Effector CD4-positive, alpha-beta T cell (primary cell): Measurements from ENCODE around the gene PNLDC1.
"Not testable (repeated sequence)": the region's sequence is repeated elsewhere in the genome, so short reads cannot be mapped to it uniquely, and the experiment has no call there.

ENCODE experiments used
- DNase-seq: peaks from one replicate; pipeline ENCODE4 v3.0.0-alpha.2; 2020

PNLDC1 gene

DNA sequence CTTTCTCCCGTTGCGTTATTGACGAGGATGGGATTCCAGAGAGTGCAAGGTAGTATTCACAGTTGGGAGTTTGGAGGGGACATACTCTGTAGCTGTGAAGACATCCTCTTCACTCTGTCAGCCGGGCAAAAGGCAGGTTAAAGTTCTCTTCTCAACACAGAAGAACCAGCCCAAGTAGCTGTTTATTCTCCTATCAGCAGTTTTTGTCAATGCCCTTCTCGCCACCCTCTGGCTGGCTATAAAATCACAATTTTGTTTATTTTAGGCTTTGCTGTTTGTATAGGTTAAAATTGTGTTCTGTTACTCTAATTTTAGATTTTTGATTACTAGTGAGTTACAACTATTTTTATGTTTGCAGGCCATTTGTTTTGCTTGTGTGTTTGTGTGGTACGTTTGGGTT, 52.8 kb downstream of the PNLDC1 start:
- DNase-seq: no peak

DNA sequence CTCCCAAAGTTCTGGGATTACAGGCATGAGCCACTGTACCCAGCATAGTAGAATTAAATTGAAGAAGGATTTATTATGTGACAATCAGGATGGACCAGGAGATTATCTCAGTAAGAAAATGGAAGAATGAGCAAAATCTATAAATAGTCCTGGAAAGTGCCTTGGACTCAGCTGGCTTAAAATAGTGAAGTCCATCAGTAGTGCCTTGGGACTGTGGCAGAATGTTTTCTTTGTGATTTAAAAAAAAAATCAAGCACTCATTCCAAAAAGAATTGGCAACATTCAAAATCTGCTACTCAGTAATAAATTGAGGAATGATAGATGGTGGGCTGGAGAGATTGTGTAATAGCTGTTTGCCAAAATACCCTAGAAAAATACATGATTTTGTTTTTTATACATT, 53.7 kb downstream of the PNLDC1 start:
- no peak for DNase-seq

DNA sequence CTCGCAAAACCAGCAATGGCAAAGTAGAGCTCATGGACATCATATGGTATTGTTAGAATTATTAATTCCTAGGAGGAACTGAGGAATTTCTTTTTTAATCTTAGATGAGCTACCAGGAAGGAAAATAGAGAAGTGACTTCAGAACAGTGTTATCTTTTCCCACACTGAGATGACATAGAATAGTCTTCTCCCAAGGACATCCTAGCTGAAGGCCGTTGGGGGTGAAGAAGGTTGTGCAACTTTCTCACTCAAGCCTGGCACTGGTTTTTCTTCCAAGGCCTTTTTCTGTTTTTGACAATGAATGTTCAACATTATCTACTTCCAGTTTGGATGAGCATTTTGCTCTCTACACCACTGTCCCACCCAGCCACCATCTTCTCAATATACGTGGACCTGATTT, 54.9 kb downstream of the PNLDC1 start:
- no peak for DNase-seq

DNA sequence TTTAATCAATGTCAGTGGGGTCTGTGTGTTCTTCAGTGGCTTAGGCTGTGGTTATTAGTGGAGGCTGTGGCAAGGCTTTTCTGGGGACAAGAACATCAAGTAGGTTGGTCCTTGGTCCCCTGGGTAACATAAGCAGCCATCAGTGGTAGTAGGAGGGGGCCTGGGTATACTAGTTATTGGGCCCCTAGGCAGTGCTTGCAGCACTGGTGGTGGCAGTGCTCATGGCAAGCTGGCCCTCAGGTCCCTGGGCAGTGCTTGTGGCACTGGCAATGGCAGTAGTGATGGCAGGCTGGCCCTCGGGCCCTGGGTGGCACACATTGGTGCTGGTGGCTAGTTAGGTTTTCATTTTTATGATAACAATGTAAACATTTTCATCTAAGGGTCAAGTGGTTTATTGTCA, 58.2 kb downstream of the PNLDC1 start:
- DNase-seq: no peak

DNA sequence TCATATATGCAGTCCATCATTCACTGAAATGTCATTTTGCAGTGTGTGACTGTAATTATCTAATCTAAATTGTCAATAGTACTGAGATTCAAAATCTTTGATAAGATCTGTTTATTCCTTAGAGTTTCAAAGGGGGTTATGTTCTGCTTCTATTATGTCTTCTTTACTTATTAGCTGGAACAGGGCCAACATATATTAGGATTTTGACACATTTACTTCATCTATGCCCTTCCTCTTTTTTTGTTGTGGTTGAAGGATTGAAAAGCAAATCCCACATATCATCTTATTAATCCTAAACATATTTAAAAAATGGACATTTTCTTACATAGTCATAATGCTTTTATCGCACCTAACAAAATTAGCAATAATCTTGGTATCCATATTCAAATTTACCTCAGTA, 60.4 kb downstream of the PNLDC1 start:
- DNase-seq: no peak

DNA sequence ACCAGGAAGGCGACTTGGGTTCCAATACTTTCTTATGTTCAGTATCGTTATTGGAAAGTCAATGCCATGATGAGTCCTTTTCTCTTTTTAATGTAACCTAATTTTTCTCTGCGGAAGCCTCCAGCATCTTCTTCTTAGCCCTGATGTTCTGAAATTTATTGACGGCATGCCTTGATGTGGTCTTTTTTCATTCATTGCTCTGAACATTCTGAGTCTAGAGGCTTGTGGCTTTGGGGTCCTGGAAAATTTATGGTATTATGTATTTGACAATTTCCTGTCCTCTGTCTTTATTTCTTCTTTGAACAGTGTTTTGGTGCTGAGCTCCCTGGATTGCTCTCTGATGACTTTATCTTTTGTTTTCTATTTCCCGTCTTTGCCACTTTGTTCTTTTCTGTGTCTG, 62.0 kb downstream of the PNLDC1 start:
- no peak for DNase-seq

DNA sequence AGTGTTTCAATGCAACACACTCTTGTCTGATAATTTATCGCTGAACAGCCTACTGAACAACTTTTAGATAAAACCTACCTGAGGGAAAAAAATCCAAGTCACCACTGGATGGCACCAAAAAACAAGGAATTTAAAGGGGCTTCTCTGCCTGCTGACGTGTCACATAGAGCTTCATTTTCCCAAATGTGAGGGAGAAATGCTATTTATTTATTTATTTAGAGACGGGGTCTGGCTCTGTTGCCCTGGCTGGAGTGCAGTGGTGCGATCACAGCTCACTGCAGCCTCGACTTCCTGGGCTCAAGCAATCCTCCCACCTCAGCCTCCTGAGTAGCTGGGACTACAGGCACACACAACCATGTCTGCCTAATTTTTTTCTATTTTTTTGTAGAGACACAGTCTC, 63.3 kb downstream of the PNLDC1 start:
- DNase-seq: not testable (repeated sequence)

DNA sequence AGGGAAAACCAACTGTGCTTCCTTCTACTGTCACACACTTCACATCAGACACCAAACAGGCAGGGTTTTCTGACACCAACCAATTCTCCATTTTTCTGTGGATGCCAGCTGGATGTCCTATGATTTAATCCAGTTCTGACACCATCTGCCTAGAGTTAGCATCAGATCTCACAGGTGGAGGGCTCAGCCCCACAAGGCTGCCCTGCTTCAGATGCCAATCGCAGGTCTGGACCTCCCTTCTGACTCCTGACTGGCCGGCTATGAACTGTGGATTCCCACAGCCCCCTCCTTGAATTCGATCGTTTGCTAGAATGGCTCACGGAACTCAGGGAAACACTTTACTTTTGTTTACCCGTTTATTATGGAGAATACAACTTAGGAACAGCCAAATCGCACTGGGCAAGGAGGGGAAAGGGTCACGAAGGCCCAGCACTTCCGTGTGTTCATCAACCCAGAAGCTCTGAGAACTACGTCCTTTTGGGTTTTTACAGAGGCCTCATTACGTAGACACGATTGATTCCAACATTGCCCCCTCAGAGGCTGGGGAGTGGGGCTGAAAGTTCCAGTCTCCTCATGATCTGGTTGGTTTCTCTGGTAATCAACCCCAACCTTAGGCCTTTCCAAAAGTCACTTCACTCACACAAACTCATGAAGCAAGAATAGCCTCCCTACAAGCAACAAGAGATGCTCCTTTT, 65.3 kb downstream of the PNLDC1 start:
- DNase-seq: no peak

DNA sequence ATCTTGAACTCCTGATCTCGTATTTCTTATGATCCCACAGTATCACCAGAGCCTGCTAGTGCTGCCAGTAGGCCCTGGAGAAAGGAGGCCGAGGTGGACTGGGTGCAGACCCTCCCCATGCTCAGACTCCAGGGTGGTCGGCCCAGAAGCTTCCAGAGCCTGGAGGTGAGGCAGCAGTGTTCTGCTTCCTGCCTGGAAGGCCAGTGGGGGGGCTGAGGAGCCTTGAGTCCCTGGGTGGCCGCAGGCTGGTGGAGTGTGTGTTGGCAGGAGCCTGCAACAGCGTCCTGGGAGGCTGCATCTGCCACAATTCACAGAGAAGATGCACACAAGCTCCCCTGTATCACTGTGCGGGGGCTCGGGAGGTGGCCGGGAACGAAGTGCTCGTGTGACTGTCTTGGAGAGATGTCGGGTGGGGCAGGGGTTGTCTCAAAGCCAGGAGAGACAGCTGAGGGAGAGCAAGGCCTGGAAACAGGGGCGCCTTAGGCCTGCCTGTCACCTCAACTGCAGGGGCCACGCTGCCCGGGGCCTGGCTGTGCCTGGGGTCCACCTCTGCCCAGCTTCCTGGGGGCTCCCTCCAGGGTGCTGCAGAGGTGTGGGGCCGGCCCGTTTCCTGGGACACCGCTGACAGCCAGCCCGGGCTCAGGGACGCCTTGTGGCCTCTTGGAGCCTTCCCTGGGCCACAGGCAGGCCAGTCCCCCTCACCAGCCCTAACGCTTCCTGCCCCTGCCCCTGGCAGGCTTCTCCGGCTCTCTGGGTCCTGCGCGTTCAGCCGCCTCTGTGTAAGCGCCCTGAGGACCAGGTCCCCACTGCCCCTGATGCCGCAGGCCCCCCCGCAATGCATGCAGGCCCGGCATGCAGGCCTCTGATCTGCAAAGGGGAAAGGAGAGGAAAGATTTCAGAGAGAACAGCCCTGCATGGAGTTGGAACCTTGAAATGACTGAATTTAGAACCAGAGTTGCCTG, 66.5 kb downstream of the PNLDC1 start:
- DNase-seq: no peak
